K562 (cell line): ENCODE data around the gene MEF2D. TPM values are rescaled to one million over a fixed set of nuclear protein-coding genes. Genes with fewer than 3 reads are reported as not detected.

ENCODE experiments used
- BDP1 ChIP-seq: IDR thresholded peaks from 3 replicates; pipeline ENCODE4 v1.6.1; 2011; ENCODE audit not compliant: insufficient read length, insufficient read depth
- MAFG ChIP-seq: fragments of 450-650 bp; conservative IDR thresholded peaks from 2 replicates; pipeline ENCODE4 v1.6.1; 2016; ENCODE audit warnings: missing genetic modification characterization, missing compliant biosample characterization
- NFE2 ChIP-seq: IDR thresholded peaks from 2 replicates; pipeline ENCODE4 v1.6.1; 2014; ENCODE audit warnings: antibody characterized with exemption, low read depth
- PYGO2 ChIP-seq: fragments of 450-650 bp; IDR thresholded peaks from 2 replicates; pipeline ENCODE4 v1.6.1; 2016; ENCODE audit warnings: mild to moderate bottlenecking, missing genetic modification characterization, moderate library complexity, missing compliant biosample characterization
- RBM39 ChIP-seq: fragments of 200-400 bp; formaldehyde crosslinking; optimal IDR thresholded peaks from 2 replicates; pipeline ENCODE3; 2018; ENCODE audit warnings: low read depth, low read length
- RHOXF2B ChIP-seq: fragments of 250-450 bp; sonication (Bioruptor Pico); conservative IDR thresholded peaks from 2 replicates; pipeline ENCODE4 v1.5.1; 2021
- SAP30 ChIP-seq: fragments of 200-600 bp; sonication (generic); IDR thresholded peaks from 2 replicates; pipeline ENCODE4 v1.6.1; 2012; ENCODE audit warnings: borderline replicate concordance, low read depth, mild to moderate bottlenecking, moderate library complexity, low read length, control low read depth, inconsistent platforms; ENCODE audit not compliant: insufficient read depth, poor library complexity, severe bottlenecking
- TEAD2 ChIP-seq: fragments of 450-650 bp; IDR thresholded peaks from 2 replicates; pipeline ENCODE4 v1.6.1; 2016; ENCODE audit warnings: missing genetic modification characterization, control low read depth, missing compliant biosample characterization
- ZEB2 ChIP-seq: fragments of 450-650 bp; IDR thresholded peaks from 2 replicates; pipeline ENCODE4 v1.6.1; 2016
- ZFP36 ChIP-seq: fragments of 150-350 bp; IDR thresholded peaks from 2 replicates; pipeline ENCODE4 v1.6.1; 2018; ENCODE audit warnings: low read length, low read depth; ENCODE audit not compliant: partially characterized antibody
- ZNF232 ChIP-seq: sonication (generic); formaldehyde crosslinking; IDR thresholded peaks from 2 replicates; pipeline ENCODE4 v1.8.0; 2022; ENCODE audit warnings: mild to moderate bottlenecking, missing genetic modification reagents
- ZNF551 ChIP-seq: fragments of 250-450 bp; sonication (Bioruptor Pico); IDR thresholded peaks from 2 replicates; pipeline ENCODE4 v1.5.0; 2021; ENCODE audit warnings: mild to moderate bottlenecking, moderate library complexity
- ZNF717 ChIP-seq: fragments of 250-450 bp; sonication (Bioruptor Pico); IDR thresholded peaks from 2 replicates; pipeline ENCODE4 v1.5.0; 2021
- ZZZ3 ChIP-seq: fragments of 450-650 bp; IDR thresholded peaks from 2 replicates; pipeline ENCODE4 v1.6.1; 2016; ENCODE audit warnings: antibody characterized with exemption, mild to moderate bottlenecking, moderate library complexity
- polyA plus RNA-seq, 8 experiments: library from polyadenylated mRNA; depleted of rRNA in 4 of 8; stranded (reverse) in 5 of 8; unstranded in 3 of 8; fragments of >200 nt; fragmentation: Nextera tagmentation in 2 of 8; fragmentation: Illumina TruSeq in 1 of 8; extraction: Ambion mirVana in 2 of 8; extraction: Trizol in 1 of 8; gene quantifications; 2 replicates each; pipeline versions ENCODE4 v1.2.1 to v1.2.3, GENCODE V29; 2011 to 2014; ENCODE audit warnings: inconsistent platforms in 1 of 8, missing spikeins in 1 of 8
- total RNA-seq, 7 experiments: library from RNA; depleted of rRNA in 6 of 7; stranded (reverse); fragments of >200 nt in 6 of 7; fragmentation: Illumina TruSeq in 2 of 7; extraction: Trizol in 2 of 7; gene quantifications; 2 replicates each; pipeline versions ENCODE4 v1.2.1 to v1.2.3, GENCODE V29; 2011 to 2021; ENCODE audit warnings: low replicate concordance in 1 of 7
- TF ChIP-seq, protein P1 (sequence below): IDR thresholded peaks from 2 replicates; pipeline ENCODE4 v1.6.1; 2016; ENCODE audit warnings: missing genetic modification characterization, missing compliant biosample characterization
- TF ChIP-seq, protein P2 (sequence below): sonication (generic); formaldehyde crosslinking; IDR thresholded peaks from 2 replicates; pipeline ENCODE4 v1.8.0; 2023; ENCODE audit warnings: mild to moderate bottlenecking, missing genetic modification reagents
- TF ChIP-seq, protein P3 (sequence below): fragments of 450-650 bp; IDR thresholded peaks from one replicate; pipeline ENCODE4 v1.6.1; 2018; ENCODE audit warnings: mild to moderate bottlenecking, moderate library complexity; ENCODE audit not compliant: partially characterized antibody
- TF ChIP-seq, protein P4 (sequence below): fragments of 250-450 bp; sonication (Bioruptor Pico); IDR thresholded peaks from 2 replicates; pipeline ENCODE4 v1.5.0; 2021; ENCODE audit warnings: mild to moderate bottlenecking, borderline replicate concordance
- TF ChIP-seq, protein P5 (sequence below): fragments of 250-450 bp; sonication (Bioruptor Pico); IDR thresholded peaks from 2 replicates; pipeline ENCODE4 v1.5.0; 2021

The MEF2D gene
- total and polyA plus RNA-seq, 9 of the 15 experiments (the other 6 are each of a cell fraction or from before 2014, with no cell fraction given) = 0.10 to 19.5 (median 2.6) TPM

DNA sequence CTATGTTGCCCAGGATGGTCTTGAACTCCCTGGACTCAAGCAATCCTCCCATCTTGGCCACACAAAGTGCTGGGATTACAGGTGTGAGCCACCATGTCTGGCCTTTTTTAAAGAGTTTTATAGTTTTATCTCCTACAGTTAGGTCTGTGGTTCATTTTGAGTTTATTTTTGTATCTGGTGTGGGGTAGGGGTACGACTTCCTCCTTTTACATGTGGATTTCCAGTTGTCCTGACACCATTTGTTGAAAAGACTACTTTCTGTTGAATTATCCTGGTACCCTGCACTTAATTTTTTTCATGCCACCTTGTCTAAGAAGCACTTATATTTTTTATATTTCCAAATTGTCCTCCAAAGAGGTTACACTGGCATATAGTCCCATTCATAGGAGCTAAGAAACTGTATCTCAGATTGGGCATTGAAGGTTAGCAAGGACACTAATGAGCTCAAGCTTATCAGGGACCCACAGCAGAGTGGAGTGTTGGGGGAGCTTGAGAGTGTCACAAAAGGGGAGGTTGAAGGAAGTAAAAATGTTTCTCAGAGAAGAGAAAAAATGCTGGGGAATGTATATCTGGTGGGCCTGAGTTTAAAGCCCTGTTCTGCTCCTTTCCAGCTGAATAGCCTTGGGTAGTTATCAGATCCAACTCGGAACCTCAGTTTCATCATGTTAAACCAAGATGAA is 23.4 kb upstream of the MEF2D start (continued):
- TF ChIP-seq PYGO2 (tag) (no peak), RHOXF2B (CRISPR knock-in tag) (no peak), ZEB2 (no peak), ZNF551 (CRISPR knock-in tag) (no peak), ZFP36 (no peak), TEAD2 (tag) (no peak), ZZZ3 (no peak), MAFG (no peak), ZNF232 (CRISPR knock-in tag) (no peak), NFE2 (no peak), ZNF717 (CRISPR knock-in tag) (no peak), BDP1 (no peak), SAP30 (no peak), RBM39 (no peak)
- TF ChIP-seq, protein P1, sequence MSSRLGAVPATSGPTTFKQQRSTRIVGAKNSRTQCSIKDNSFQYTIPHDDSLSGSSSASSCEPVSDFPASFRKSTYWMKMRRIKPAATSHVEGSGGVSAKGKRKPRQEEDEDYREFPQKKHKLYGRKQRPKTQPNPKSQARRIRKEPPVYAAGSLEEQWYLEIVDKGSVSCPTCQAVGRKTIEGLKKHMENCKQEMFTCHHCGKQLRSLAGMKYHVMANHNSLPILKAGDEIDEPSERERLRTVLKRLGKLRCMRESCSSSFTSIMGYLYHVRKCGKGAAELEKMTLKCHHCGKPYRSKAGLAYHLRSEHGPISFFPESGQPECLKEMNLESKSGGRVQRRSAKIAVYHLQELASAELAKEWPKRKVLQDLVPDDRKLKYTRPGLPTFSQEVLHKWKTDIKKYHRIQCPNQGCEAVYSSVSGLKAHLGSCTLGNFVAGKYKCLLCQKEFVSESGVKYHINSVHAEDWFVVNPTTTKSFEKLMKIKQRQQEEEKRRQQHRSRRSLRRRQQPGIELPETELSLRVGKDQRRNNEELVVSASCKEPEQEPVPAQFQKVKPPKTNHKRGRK (tag) = no peak
- TF ChIP-seq, protein P2, sequence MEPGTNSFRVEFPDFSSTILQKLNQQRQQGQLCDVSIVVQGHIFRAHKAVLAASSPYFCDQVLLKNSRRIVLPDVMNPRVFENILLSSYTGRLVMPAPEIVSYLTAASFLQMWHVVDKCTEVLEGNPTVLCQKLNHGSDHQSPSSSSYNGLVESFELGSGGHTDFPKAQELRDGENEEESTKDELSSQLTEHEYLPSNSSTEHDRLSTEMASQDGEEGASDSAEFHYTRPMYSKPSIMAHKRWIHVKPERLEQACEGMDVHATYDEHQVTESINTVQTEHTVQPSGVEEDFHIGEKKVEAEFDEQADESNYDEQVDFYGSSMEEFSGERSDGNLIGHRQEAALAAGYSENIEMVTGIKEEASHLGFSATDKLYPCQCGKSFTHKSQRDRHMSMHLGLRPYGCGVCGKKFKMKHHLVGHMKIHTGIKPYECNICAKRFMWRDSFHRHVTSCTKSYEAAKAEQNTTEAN (CRISPR knock-in tag) = no peak
- TF ChIP-seq, protein P3, sequence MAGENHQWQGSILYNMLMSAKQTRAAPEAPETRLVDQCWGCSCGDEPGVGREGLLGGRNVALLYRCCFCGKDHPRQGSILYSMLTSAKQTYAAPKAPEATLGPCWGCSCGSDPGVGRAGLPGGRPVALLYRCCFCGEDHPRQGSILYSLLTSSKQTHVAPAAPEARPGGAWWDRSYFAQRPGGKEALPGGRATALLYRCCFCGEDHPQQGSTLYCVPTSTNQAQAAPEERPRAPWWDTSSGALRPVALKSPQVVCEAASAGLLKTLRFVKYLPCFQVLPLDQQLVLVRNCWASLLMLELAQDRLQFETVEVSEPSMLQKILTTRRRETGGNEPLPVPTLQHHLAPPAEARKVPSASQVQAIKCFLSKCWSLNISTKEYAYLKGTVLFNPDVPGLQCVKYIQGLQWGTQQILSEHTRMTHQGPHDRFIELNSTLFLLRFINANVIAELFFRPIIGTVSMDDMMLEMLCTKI = no peak
- TF ChIP-seq, protein P4, sequence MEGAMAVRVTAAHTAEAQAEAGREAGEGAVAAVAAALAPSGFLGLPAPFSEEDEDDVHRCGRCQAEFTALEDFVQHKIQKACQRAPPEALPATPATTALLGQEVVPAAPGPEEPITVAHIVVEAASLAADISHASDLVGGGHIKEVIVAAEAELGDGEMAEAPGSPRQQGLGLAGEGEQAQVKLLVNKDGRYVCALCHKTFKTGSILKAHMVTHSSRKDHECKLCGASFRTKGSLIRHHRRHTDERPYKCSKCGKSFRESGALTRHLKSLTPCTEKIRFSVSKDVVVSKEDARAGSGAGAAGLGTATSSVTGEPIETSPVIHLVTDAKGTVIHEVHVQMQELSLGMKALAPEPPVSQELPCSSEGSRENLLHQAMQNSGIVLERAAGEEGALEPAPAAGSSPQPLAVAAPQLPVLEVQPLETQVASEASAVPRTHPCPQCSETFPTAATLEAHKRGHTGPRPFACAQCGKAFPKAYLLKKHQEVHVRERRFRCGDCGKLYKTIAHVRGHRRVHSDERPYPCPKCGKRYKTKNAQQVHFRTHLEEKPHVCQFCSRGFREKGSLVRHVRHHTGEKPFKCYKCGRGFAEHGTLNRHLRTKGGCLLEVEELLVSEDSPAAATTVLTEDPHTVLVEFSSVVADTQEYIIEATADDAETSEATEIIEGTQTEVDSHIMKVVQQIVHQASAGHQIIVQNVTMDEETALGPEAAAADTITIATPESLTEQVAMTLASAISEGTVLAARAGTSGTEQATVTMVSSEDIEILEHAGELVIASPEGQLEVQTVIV (CRISPR knock-in tag) = no peak
- TF ChIP-seq, protein P5, sequence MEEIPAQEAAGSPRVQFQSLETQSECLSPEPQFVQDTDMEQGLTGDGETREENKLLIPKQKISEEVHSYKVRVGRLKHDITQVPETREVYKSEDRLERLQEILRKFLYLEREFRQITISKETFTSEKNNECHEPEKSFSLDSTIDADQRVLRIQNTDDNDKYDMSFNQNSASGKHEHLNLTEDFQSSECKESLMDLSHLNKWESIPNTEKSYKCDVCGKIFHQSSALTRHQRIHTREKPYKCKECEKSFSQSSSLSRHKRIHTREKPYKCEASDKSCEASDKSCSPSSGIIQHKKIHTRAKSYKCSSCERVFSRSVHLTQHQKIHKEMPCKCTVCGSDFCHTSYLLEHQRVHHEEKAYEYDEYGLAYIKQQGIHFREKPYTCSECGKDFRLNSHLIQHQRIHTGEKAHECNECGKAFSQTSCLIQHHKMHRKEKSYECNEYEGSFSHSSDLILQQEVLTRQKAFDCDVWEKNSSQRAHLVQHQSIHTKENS (CRISPR knock-in tag) = no peak
